Fibroblast of the aortic adventitia (primary cell): ENCODE measurements around the gene WBP2NL. TPM values are rescaled to one million over a fixed set of nuclear protein-coding genes. Genes with fewer than 3 reads are reported as not detected.
A peak's percentile ranks its signal among the peaks of the same experiment; 100 is the strongest.

Source experiments
- DNase-seq: peaks from one replicate; pipeline ENCODE4 v3.0.0-alpha.2; 2010; ENCODE audit warnings: low read depth
- H3K4me3 ChIP-seq: 2 replicates; pipeline ENCODE4 v1.5.1; 2011; ENCODE audit warnings: low read depth, mild to moderate bottlenecking, control low read depth, low read length, moderate library complexity
- CTCF ChIP-seq: IDR thresholded peaks from 2 replicates; pipeline ENCODE4 v1.5.1; 2011; ENCODE audit warnings: mild to moderate bottlenecking, low read length, control low read depth, inconsistent platforms; ENCODE audit not compliant: insufficient read depth
- total RNA-seq: library from RNA; depleted of rRNA; stranded (reverse); fragments of >200 nt; gene quantifications from 2 replicates; pipeline ENCODE4 v1.2.3, GENCODE V29; 2012; ENCODE audit warnings: low replicate concordance

Gene WBP2NL
- total RNA-seq, 1 donor: 0.18 TPM

- no peak overlapping the region for H3K4me3 ChIP-seq
- DNase-seq: no peak
- no peak for TF ChIP-seq CTCF
Observed at GRCh38 chr22:41970601-41971000, 28.0 kb upstream of the WBP2NL start.

- H3K4me3 ChIP-seq: no peak overlapping the region
- DNase-seq: no peak
- no peak for TF ChIP-seq CTCF
Observed at GRCh38 chr22:41971431-41971830, 27.2 kb upstream of the WBP2NL start.

- no peak overlapping the region for H3K4me3 ChIP-seq
- DNase-seq: no peak
- no peak for TF ChIP-seq CTCF
Observed at GRCh38 chr22:41974691-41975290, 23.8 kb upstream of the WBP2NL start.

- no peak overlapping the region for H3K4me3 ChIP-seq
- no peak for TF ChIP-seq CTCF
- DNase-seq: no peak
Observed at GRCh38 chr22:41975299-41976069, 23.1 kb upstream of the WBP2NL start.

GRCh38 chr22:41976070-41976901 is 22.3 kb upstream of the WBP2NL start:
- TF ChIP-seq CTCF: no peak
- H3K4me3 ChIP-seq: peak overlapping the region; percentile 40
- no peak for DNase-seq

GRCh38 chr22:41976961-41977566 is 21.5 kb upstream of the WBP2NL start:
- H3K4me3 ChIP-seq: no peak overlapping the region
- no peak for TF ChIP-seq CTCF
- DNase-seq: no peak
